Measurements from ENCODE around the gene FLOT1. TPM values are rescaled to one million over a fixed set of nuclear protein-coding genes. Genes with fewer than 3 reads are reported as not detected.

FLOT1 gene
- total and polyA plus RNA-seq, 3 donors from 2014 or later = 84.1 to 169 (median 88.1) TPM

DNA sequence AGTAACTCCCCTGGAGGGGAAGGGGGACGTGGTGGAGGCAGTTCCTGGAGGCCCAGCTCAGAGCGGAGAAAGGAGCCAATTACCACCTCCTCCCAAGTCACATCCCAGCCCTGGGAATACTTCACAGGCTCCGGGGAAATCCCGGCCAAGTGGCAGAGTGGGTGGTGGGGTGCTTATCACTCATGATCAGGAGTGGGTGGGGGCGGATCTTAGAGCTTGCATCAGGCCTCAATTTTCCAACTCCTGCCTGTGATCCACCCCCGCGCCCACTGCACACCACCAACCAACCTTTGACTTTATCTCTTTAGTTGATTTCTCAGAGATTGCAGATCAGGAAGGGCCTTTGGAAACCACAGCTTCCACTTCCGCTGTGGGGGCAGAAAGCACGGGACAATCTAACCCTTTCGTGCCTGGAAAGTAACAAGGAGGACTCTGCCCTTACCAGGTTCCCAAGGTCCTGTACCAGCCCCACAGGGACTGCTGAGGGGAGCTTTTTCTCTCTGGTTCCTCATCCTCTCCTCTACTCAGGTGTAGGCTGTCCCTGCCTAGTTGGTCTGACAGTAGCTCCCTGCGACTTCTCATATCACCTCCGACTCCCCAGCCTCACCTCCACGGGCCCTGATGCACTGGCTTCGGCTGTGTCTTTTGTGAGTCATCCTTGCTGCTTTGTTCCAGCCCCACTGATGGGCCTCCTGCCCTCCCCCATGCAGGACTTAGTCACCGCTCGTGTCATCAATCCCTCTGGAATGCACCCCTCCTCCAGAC is 26.8 kb upstream of the FLOT1 start:
- Histone ChIP-seq H3K36me3 (ENCODE audit: low read depth, missing control alignments) (no peaks in the 10 kb centered on the region), H3K9me3 (no peaks in the 10 kb centered on the region), H3K4me3 (no peak overlapping the region), H3K27ac (no peak overlapping the region), H3K27me3 (no peaks in the 10 kb centered on the region), H3K4me1 (peaks cover 3% of the 10 kb centered on the region)
- WGBS, 2 donors = 42 to 52% methylated on average over 11 to 16 of the region's 16 CpGs
- intact Hi-C loops (cut with DNase I; ENCODE audit: low total_unique reads) = no loop called here
- DNase-seq = no peak
- no peak for TF ChIP-seq CTCF (IDR thresholded peaks at IDR 0.05)

- TF ChIP-seq POLR2A (IDR thresholded peaks at IDR 0.05) (no peak), CTCF (IDR thresholded peaks at IDR 0.05) (no peak)
- 86 to 88% methylated on average over 4 of the region's 4 CpGs for WGBS, 2 donors
- Histone ChIP-seq H3K27ac (no peak overlapping the region), H3K4me3 (no peak overlapping the region), H3K4me1 (peaks cover 7% of the 10 kb centered on the region), H3K9me3 (no peaks in the 10 kb centered on the region), H3K36me3 (ENCODE audit: low read depth, missing control alignments) (no peaks in the 10 kb centered on the region), H3K27me3 (no peaks in the 10 kb centered on the region)
- intact Hi-C loops (cut with DNase I; ENCODE audit: low total_unique reads) = no loop called here
- DNase-seq = no peak
These were observed 26.2 kb upstream of the FLOT1 start for GRCh38 chr6:30768634-30769087.

DNA sequence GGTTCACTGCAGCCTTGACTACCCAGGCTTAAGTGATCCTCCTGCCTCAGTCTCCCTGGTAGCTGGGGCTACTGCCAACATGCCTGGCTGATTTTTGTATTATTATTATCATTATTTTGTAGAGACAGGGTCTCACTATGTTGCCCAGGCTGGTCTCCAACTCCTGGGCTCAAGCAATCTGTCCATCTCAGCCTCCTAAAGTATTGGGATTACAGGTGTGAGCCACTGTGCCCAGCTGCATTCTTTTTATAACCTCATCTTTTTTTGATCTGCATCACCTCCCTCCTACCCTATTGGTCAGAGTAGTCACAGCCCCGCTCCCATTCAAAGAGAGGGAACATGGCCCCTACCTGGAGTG is 25.4 kb upstream of the FLOT1 start:
- no peaks in the 10 kb centered on the region for H3K27me3 ChIP-seq
- intact Hi-C loops (cut with DNase I; ENCODE audit: low total_unique reads) = no loop called here
- H3K36me3 ChIP-seq (ENCODE audit: low read depth, missing control alignments) = no peaks in the 10 kb centered on the region
- H3K27ac ChIP-seq = no peak overlapping the region
- DNase-seq = no peak
- H3K9me3 ChIP-seq = no peaks in the 10 kb centered on the region
- no peak for TF ChIP-seq POLR2A (IDR thresholded peaks at IDR 0.05)
- TF ChIP-seq CTCF (IDR thresholded peaks at IDR 0.05) = no peak
- H3K4me3 ChIP-seq = no peak overlapping the region
- H3K4me1 ChIP-seq = peaks cover 7% of the 10 kb centered on the region
- 88 to 100% methylated on average over 1 of the region's 1 CpG for WGBS, 2 donors

GRCh38 chr6:30767158-30767943 is 24.9 kb upstream of the FLOT1 start:
- Histone ChIP-seq H3K27me3 (no peaks in the 10 kb centered on the region), H3K4me3 (no peak overlapping the region), H3K9me3 (no peaks in the 10 kb centered on the region), H3K4me1 (peaks cover 7% of the 10 kb centered on the region), H3K36me3 (ENCODE audit: low read depth, missing control alignments) (no peaks in the 10 kb centered on the region), H3K27ac (no peak overlapping the region)
- TF ChIP-seq CTCF (IDR thresholded peaks at IDR 0.05) (no peak), POLR2A (IDR thresholded peaks at IDR 0.05) (no peak)
- intact Hi-C loops (cut with DNase I; ENCODE audit: low total_unique reads) = no loop called here
- DNase-seq = no peak
- 79 to 83% methylated on average over 9 of the region's 9 CpGs for WGBS, 2 donors
